Dedifferentiated amniotic fluid mesenchymal stem cell (primary cell): ENCODE data around the gene NFATC2.

Experiments used
- DNase-seq: peaks from one replicate; pipeline ENCODE4 v3.0.0-alpha.2; 2016; ENCODE audit errors: extremely low spot score

NFATC2 gene

GRCh38 chr20:51430198-51430950 lies 112.1 kb downstream of the NFATC2 start:
- no peak for DNase-seq

DNA sequence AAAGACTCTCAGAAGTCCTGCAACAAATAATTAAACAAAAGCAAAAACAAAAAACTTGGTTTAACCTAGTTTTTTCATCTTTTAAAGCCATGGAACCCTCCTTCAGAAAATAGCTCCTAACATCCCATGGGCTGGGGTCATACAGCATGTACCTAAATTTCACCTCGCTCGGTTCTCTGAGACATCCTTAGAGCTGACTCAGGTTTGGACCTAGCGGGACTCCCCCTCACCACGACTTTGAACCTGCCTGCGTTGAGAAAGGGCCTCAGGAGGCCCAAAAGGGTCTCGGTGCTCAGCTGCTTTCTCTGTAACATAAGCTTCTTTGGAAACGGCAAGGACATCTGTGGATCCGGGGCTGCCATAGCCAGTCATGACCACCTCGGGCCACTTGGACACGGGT lies 112.8 kb downstream of the NFATC2 start:
- no peak for DNase-seq

GRCh38 chr20:51429144-51429482 lies 113.4 kb downstream of the NFATC2 start:
- DNase-seq: no peak

DNA sequence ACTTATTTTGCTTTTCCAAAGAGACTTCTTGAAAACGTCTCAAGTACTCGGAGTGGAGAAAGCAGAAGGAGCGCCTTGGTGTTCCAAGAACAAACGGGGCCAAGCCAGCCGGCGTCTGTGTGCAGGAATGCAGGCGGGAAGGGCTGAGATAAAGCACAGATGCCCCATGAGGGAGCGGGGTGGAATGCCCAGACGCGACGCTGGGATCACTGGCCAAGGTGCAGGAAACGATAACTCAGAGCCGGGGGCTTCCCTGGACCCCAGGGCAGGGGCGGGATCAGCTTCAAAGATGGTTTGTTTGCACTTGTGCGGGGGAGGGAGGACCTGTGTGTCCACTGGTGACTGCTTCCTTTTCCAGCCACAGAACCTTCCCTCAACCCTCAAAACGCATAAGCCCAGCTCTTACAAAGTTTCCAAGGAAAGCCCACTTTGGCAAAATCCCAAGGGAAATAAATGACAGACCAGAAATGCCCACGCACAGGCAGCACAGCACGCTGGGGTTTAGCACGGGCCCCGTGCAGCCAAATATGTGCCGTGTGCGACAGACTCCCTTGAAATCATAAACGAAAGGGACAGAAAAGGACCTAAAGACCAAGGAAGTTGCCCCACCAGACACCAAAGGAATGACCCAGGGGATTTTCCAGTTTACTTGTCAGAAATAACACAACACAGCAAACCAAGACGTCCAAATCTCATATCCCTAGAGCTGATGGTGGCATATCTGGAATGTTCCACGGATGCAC lies 113.9 kb downstream of the NFATC2 start:
- DNase-seq: peak; percentile 51

- DNase-seq: no peak
These were observed 114.7 kb downstream of the NFATC2 start for GRCh38 chr20:51427651-51428291.

DNA sequence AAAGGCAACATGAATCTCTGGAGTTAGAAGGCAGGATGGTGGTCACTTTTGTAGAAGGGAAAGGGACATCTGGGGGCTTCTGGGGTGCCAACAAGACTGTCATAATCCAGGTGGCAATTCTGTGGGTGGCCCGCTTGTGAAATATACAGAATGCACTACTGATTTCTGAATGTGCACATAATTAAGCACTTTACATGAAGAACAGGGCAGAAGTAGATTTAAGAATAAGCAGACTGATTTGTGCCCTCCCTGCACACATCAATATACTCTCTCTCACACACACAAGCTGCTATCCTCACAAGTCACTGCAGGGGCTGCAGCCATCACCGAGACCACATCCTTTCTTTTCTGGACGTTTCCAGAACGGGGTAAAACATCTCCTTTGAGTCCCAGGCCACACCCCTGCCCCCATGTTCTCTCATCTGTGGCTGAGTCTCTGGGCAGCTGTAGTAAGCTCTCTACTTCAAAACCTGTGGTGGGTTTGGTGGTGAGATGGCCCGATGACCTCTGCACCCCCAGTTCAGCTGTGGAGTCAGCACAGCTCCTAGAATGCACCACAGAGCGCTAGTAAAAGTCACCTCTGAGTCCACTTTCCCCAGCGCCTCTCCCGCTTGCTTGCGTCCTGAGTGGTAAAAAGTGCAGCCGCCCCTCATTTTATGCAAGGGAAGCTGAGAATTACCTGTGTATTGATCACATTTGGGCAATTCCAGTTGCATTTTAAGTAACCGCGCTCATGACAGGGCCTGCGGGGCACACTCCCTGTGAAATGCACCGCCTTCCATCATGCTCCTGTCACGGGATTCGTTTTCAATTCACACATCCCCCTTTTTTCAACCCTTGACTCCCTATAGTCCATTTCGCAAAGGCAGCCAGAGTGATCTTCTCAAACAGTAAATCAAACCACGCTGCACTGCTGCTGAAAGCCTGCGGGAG lies 115.5 kb downstream of the NFATC2 start:
- DNase-seq: no peak

- DNase-seq: no peak
These were observed 117.0 kb downstream of the NFATC2 start for GRCh38 chr20:51425347-51426106.

DNA sequence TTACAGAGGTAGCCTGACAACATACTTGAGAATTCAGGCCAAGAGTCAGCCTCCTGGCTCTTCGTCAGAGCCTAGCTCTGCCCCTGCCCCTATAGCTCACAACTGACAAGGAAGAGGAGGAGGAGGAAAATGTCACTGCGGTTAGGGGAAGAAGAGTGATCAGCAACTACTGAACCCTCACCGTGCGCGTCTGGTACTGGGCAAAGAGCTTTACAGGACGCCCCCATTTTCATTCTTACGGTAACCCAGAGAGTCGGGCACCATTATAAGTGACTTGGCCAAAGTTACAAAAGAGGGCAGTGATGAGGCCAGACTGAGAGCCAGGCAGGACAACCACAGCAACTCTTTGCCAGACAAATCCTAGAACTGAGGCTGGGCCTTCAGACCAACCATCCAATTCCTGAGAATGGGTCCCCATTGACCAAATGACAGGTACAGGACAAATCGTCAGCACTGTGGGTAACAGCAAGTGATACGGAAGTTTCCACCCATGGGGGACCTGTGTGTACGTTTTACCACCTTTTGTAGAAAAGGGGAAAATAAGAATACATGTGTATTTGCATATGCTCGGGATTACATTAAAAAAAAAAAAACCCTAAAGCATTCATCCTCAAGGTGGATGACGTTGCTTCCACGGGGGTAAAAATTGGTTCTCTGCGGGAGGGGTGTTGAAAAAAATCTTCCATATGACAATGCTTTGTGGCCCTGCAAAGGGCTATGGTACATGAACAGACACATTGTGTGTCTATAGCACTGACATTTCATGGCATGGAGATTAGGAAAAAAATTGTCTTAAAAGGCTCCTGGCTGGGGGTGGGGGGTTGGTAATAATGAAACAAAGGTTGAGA lies 118.0 kb downstream of the NFATC2 start:
- DNase-seq: no peak

GRCh38 chr20:51423810-51424209 lies 118.7 kb downstream of the NFATC2 start:
- DNase-seq: no peak

DNA sequence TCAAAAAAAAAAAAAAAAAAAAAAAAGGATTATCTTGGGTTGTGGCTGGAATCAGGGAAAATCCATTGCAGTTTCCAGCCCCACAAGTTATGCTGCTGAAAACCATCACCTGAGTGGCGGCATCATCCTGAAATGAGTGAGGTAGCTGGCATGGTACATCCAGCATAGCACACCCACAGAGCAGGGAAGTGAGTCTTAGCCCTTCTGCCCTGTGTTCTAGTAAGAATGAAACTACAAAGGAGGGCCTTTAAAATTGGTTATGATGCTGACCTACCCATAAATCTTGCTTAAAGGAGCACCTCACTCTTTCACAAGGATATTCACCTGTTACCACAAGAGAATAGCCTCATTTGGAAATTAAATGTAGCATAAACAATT lies 119.2 kb downstream of the NFATC2 start:
- DNase-seq: no peak

DNA sequence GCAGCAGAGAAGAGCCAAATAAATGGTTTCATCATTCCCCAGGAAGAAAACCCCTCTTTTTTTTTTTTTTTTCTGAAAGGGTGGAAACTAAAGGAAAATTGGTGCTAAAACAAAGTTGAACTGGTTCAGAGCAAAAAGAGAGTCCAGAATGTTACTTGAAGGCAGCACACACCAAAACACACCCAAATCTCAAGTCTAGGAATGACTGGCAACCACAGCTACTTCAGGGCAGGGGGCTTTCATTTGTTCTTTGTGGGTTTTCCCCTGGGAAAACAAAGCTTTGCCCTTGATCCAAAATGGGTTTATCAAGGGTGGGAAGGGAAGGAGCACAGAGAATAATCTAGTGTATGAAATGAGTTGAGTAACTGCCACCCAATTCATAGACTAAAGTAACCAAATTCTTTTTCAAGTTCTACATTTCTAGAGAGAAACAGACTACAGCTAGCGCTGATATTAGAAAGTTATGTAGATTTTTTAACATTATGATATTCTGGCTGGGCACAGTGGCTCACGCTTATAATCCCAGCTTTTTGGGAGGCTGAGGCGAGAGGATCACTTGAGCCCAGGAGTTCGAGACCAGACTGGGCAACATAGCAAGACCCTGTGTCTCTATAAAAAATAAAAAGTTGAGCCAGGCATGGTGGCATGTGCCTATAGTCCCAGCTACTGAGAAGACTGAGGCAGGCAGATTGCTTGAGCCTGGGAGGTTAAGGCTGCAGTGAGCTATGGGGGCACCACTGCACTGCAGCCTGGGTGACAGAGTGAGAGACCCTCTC lies 119.8 kb downstream of the NFATC2 start:
- DNase-seq: no peak

- no peak for DNase-seq
These were observed 121.7 kb downstream of the NFATC2 start for GRCh38 chr20:51420805-51421204.

- DNase-seq: no peak
These were observed 122.4 kb downstream of the NFATC2 start for GRCh38 chr20:51420111-51420510.

GRCh38 chr20:51419646-51420045 lies 122.9 kb downstream of the NFATC2 start:
- no peak for DNase-seq

GRCh38 chr20:51419231-51419630 lies 123.3 kb downstream of the NFATC2 start:
- no peak for DNase-seq

GRCh38 chr20:51418137-51418529 lies 124.4 kb downstream of the NFATC2 start:
- DNase-seq: no peak

DNA sequence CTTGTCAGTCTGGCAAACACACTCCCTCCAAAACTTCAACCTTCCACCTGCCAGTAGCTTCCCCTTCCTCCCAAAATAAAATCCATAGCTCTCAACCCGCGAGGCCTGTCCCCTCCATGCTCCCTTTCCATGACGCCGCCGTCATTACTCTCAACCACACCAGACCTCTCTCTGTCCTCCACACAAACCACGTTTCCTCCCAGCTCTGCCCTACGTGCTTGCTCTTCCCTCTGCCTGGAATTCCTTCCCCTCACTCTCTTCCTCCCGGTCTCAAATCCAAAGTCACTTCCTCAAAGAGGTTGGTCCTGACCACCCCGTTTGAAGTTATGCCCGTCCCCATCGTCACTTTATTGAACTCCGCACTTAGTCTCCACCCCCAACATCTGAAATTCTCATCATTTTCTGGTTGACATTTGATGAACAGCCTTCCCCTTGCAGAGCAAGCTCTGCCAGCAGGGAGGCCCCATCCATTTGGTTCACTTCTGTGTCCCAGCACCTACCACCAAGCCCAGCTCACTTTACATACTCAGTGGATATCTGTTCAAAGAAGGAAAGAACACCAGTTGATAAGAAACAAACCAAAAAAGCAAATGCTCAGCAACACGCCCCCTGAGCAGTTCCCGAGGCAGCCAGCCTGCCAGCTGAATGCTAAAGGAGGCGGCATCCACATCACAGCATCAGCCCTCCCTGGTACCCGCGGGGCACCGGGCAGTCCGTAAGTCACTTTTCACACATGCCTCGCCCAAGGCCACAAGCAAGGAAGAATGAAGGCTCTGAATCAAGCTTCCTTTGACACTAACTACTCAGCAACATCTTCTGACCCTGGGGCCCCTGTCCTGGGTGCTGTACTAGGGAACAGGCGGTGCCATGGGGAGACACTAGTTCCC lies 125.0 kb downstream of the NFATC2 start:
- DNase-seq: no peak

- no peak for DNase-seq
These were observed 125.8 kb downstream of the NFATC2 start for GRCh38 chr20:51416532-51417249.
